ENCODE data around the gene MAPK12.

Gene MAPK12

DNA sequence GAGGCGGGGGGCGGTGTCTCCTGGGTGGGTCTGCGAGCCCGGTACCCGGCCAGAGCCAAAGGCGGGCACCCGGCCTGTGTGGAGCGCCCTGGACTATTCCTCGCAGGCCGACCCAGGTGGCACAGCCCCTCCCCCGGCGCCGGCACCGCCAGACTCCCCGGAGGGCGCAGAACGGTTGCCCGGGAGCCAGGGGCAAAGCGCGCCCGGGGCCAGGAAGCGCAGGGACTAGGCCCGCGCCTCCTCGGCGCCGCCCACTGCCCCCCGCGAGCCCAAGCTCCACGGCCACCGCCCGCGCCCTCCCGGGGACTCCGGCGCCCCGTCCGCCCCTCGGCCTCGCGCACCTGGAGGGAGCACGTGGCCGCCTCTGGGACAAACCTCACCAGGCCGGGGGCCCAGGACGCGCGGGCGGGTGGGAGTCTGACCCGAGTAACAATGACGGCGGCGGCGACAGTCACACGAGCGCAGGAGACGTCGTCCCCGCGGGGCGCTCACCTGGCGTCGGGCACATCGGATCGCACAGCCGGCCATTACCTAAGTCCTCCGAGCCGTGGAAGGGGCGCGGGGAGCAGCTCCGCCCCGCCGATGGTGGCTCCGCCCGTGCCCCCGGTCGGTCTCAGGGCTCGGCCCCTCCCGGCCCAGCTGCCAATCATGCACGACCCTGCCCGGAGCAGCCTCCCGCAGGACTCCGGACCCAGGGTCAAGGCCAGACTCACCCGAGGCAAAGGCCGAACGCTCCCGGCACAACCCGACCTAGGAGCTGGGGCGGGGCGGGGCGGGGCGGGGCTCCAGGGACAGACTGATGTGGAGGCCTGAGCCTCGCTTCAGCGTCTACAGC lies 38.5 kb upstream of the MAPK12 start:
- DNase-seq (ENCODE audit: low read depth in 2 of 2) = no peak

DNA sequence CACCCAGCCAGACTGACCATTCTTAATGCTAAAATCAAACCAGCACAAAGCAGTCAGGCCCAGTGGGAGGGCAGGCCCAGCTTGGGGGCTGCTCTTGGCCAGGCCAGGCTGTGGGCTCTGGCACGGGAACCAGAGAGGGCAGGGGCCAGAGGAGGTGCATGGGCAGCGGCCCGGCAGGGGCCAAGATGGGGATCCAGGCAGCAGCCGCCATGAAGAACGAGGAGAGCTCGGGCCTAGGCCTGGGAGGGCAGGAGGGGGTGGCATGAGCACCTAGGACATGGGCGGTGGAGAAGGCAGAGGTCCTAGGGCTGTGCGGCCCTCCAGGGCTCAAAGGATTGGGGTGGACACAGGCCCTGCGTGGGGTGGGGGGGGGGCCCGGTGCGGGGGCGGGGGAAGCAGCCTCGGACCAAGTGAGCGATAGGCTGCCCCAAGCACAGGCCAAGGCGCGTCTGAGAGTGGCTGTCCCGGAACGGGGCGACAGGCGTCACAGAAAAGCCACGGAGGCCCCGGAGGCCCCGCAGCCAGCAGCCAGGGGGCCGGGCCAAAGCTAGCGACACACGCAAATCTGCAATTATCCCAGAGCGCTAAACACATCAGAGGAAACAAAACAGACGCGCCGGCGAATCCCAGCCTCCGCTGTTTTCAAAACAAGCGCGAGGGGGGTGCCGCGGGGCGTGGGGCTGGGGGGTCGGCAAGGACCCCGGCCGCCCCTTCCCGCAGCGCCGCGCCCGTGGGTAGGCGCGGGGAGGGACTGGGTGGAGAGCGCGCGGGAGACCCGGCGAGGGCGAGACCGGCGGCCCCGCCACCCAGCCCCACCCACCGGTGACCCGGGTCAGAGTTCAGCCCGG lies 37.7 kb upstream of the MAPK12 start:
- no peak for DNase-seq (ENCODE audit: low read depth in 2 of 2)

GRCh38 chr22:50298266-50298637 lies 36.8 kb upstream of the MAPK12 start:
- no peak for DNase-seq (ENCODE audit: low read depth in 2 of 2)

GRCh38 chr22:50297510-50298265 lies 36.2 kb upstream of the MAPK12 start:
- no peak for DNase-seq (ENCODE audit: low read depth in 2 of 2)

DNA sequence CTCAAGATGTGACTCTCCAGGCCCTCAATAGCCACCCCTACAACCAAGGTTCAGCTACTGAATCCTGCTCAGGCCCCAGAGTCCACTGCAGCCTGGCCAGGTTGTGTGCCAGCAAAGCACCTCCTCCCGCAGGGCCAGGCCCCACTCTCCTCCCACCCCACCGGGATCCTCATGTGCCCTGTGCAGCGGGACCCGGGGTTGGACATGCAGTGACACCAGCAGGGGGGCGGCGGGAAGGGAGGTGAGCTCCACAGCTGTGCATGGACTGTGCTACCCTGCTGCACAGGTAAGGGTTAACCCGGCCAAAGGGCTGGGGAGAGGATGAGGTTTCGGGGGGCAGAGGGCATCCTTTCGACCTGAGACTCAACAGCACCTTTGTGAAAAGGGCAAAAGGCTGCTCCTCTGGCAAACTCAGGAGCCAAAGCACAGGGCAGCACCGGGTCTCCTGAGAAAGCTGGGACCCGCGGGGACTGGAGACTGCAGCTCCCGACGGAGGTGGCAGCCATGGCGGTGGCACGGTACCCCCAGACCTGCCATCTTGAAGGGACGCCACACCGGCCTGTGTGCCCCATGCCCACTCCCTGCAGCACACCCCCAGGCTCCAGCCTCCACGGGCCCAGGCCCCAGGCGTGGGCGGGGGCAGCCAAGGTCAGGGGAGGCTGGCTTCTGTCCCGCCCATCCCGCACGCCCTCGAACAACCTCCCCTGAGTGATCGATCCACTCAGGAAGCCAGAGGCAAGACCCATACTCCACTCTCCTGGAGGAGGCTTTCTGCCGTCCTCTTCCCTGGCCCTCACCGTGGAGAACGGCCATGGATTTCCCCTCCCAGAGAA lies 35.4 kb upstream of the MAPK12 start:
- DNase-seq (ENCODE audit: low read depth in 2 of 2) = no peak

- DNase-seq (ENCODE audit: low read depth in 2 of 2) = no peak
Measured at GRCh38 chr22:50294319-50294656, 32.8 kb upstream of the MAPK12 start.

DNA sequence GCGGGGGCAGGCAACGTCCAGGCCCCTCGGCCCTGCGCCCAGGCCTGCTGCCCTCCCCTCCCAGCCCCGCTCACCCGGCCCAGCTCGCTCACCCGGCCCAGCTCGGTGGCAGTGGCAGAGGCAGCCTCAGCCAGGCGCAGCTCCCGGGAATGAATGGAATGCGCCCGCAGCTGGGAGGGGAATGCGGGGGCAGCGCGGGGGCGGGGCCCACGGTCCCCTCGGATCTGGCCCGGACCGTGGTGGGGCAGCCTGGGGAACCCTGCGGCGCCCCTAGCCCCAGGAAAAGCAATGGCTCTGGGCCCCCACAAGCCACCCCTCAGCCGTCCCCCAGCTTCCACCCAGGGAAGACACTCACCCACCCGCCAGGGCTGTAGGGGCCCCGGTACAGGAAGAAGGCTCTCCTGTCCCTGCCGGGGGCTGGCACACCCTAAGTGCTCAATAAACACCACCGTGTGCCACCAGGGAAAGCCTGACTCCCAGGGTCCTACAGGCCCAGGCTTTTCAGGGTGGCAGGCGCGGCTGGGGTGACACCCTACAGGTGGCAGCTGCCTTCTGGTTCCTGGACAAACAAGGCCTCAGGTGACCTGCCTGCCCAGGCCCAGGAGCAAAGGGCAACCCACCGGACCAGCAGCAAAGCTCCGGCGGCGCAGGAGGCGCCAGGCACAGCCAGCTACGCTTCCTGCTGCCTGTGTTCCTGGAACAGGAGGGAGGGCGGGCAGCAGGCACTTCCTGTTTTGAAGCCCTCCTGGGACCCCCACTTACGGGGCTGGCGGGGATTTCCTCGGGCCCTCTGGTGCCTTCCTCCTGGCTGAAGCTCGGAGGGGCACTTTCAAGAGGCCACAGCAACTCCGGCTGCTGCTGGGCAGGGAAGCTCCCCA lies 32.2 kb upstream of the MAPK12 start:
- DNase-seq (ENCODE audit: low read depth in 2 of 2) = no peak

DNA sequence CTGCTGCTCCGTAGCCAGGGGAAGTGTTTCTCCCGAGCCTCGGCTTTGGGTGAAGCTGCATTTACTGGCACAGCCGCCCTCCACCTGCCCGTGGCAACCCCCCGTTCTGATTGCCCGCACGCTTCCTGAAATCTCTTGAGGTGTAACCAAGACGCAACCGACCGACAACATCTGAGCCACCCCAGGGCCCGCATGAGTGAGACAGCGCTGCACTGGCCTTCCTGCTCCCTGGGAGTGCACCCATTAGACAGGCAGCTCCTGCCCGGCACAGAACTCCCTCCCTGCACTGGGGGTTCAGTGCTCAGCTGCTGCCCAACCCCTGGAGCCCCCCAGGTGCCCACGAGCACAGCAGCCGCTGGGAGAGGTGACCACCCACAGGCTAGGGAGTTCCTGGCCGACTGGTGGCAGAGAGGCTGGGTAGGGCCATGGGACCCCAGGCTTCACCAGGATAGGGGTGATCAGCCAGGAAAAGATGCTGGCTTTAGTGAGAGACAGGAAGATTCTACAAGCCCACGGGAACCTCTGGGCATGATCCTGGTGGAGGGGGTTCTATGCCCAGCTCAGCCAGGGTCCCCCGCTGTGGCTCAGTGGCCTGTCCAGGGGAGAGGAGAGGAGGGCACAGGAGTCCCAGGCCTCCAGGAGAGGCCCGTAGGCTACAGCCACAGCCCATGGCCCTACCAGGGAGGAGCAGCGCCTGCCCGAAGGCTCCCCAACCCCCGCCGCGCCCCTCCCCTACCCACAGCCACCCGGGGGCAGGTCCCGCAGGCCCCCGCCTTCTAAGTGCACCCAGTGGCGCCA lies 31.4 kb upstream of the MAPK12 start:
- DNase-seq (ENCODE audit: low read depth in 2 of 2) = no peak

- no peak for DNase-seq (ENCODE audit: low read depth in 2 of 2)
Measured at GRCh38 chr22:50289942-50290630, 28.6 kb upstream of the MAPK12 start.

GRCh38 chr22:50289151-50289941 lies 27.9 kb upstream of the MAPK12 start:
- no peak for DNase-seq (ENCODE audit: low read depth in 2 of 2)

- DNase-seq (ENCODE audit: low read depth in 2 of 2) = no peak
Measured at GRCh38 chr22:50287731-50288130, 26.2 kb upstream of the MAPK12 start.

DNA sequence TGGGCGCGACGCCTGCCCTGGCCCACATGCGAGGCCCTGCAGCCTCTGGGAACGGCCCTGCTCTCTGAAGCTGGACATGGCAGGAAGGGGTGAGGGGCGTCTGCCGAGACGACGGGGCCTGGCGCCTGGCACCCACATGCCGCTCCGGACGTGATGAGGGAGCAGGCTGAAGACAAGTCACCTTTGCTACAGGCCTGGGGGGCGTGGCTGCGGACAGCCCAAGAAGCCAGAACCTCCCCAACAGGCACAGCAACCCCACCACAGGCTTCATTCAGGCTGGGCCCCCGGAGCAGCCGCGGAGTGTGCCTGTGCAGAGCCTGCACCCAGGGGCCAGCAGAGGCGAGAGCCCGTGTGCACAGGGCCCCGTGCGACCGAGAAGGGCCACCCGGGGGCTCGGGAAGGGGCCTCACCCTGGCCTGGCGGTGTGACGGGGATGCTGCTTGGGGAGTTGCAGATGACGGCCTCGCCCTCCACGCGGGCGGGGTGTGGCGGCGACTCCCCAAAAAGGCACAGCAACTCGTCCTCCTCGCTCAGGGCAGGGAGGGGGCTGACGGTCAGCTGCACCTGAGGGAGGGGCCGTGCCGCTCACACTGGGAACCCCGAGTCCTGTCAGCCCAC lies 25.3 kb upstream of the MAPK12 start:
- no peak for DNase-seq (ENCODE audit: low read depth in 2 of 2)

GRCh38 chr22:50286275-50286674 lies 24.8 kb upstream of the MAPK12 start:
- no peak for DNase-seq (ENCODE audit: low read depth in 2 of 2)

GRCh38 chr22:50285568-50286229 lies 24.2 kb upstream of the MAPK12 start:
- DNase-seq (ENCODE audit: low read depth in 2 of 2) = no peak

GRCh38 chr22:50284479-50284878 lies 23.0 kb upstream of the MAPK12 start:
- no peak for DNase-seq (ENCODE audit: low read depth in 2 of 2)

GRCh38 chr22:50283821-50284220 lies 22.3 kb upstream of the MAPK12 start:
- DNase-seq (ENCODE audit: low read depth in 2 of 2) = no peak
